WERI-Rb-1 (cell line): ENCODE results near the gene COL23A1.

Experiments
- DNase-seq: peaks from one replicate; pipeline ENCODE4 v3.0.0-alpha.2; 2020
- H3K27ac ChIP-seq: fragments of 250-450 bp; sonication (Bioruptor Pico); 2 replicates; pipeline ENCODE4 v1.5.1; 2020; ENCODE audit warnings: mild to moderate bottlenecking, moderate library complexity
- H3K27me3 ChIP-seq: fragments of 250-450 bp; sonication (Bioruptor Pico); 2 replicates; pipeline ENCODE4 v1.5.1; 2021; ENCODE audit warnings: mild to moderate bottlenecking, low read depth, moderate library complexity; ENCODE audit not compliant: insufficient read depth, severe bottlenecking
- H3K36me3 ChIP-seq: fragments of 250-450 bp; sonication (Bioruptor Pico); 2 replicates; pipeline ENCODE4 v1.5.1; 2020; ENCODE audit warnings: mild to moderate bottlenecking, moderate library complexity
- H3K4me3 ChIP-seq: 2 replicates; pipeline ENCODE4 v1.5.1; 2011; ENCODE audit warnings: low read depth, mild to moderate bottlenecking, control low read depth, low read length
- H3K9me3 ChIP-seq: fragments of 250-450 bp; sonication (Bioruptor Pico); 2 replicates; pipeline ENCODE4 v1.5.1; 2021; ENCODE audit warnings: mild to moderate bottlenecking, moderate library complexity; ENCODE audit not compliant: severe bottlenecking
- TF ChIP-seq, protein P1 (sequence below): IDR thresholded peaks from 2 replicates; pipeline ENCODE4 v1.5.1; 2011; ENCODE audit warnings: low read depth, mild to moderate bottlenecking, control low read depth, inconsistent platforms, low read length

Gene COL23A1

GRCh38 chr5:178350361-178351220 lies 239.6 kb downstream of the COL23A1 start:
- DNase-seq, result no peak
- Histone ChIP-seq H3K4me3 (no peak overlapping the region), H3K27ac (no peak overlapping the region), H3K9me3 (no peaks in the 10 kb centered on the region), H3K36me3 (no peaks in the 10 kb centered on the region), H3K27me3 (no peaks in the 10 kb centered on the region)
- TF ChIP-seq, protein P1, sequence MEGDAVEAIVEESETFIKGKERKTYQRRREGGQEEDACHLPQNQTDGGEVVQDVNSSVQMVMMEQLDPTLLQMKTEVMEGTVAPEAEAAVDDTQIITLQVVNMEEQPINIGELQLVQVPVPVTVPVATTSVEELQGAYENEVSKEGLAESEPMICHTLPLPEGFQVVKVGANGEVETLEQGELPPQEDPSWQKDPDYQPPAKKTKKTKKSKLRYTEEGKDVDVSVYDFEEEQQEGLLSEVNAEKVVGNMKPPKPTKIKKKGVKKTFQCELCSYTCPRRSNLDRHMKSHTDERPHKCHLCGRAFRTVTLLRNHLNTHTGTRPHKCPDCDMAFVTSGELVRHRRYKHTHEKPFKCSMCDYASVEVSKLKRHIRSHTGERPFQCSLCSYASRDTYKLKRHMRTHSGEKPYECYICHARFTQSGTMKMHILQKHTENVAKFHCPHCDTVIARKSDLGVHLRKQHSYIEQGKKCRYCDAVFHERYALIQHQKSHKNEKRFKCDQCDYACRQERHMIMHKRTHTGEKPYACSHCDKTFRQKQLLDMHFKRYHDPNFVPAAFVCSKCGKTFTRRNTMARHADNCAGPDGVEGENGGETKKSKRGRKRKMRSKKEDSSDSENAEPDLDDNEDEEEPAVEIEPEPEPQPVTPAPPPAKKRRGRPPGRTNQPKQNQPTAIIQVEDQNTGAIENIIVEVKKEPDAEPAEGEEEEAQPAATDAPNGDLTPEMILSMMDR, result no peak

- no peaks in the 10 kb centered on the region for H3K36me3 ChIP-seq
- no peaks in the 10 kb centered on the region for H3K9me3 ChIP-seq
- no peak overlapping the region for H3K4me3 ChIP-seq
- DNase-seq, result no peak
- no peaks in the 10 kb centered on the region for H3K27me3 ChIP-seq
- TF ChIP-seq, protein P1, result no peak
- H3K27ac ChIP-seq, result no peak overlapping the region
Observed at GRCh38 chr5:178349625-178350353, 240.4 kb downstream of the COL23A1 start.

GRCh38 chr5:178349075-178349511 lies 241.1 kb downstream of the COL23A1 start:
- TF ChIP-seq, protein P1, result no peak
- H3K27ac ChIP-seq, result no peak overlapping the region
- no peak for DNase-seq
- no peaks in the 10 kb centered on the region for H3K36me3 ChIP-seq
- H3K9me3 ChIP-seq, result no peaks in the 10 kb centered on the region
- H3K27me3 ChIP-seq, result no peaks in the 10 kb centered on the region
- no peak overlapping the region for H3K4me3 ChIP-seq

GRCh38 chr5:178348356-178349074 lies 241.7 kb downstream of the COL23A1 start:
- Histone ChIP-seq H3K9me3 (no peaks in the 10 kb centered on the region), H3K4me3 (no peak overlapping the region), H3K27ac (no peak overlapping the region), H3K36me3 (no peaks in the 10 kb centered on the region), H3K27me3 (no peaks in the 10 kb centered on the region)
- DNase-seq, result no peak
- TF ChIP-seq, protein P1, result no peak

- no peaks in the 10 kb centered on the region for H3K36me3 ChIP-seq
- H3K27me3 ChIP-seq, result no peaks in the 10 kb centered on the region
Observed at GRCh38 chr5:178347956-178348355, 242.2 kb downstream of the COL23A1 start.

More at GRCh38 chr5:178347956-178348355, 242.2 kb downstream of the COL23A1 start:
- Histone ChIP-seq H3K4me3 (no peak overlapping the region), H3K9me3 (no peaks in the 10 kb centered on the region), H3K27ac (no peak overlapping the region)
- DNase-seq, result no peak
- TF ChIP-seq, protein P1, result no peak
